Measurements from ENCODE around the gene UVRAG. TPM values are rescaled to one million over a fixed set of nuclear protein-coding genes. Genes with fewer than 3 reads are reported as not detected.
A peak's percentile ranks its signal among the peaks of the same experiment; 100 is the strongest.

Gene UVRAG
- total and polyA plus RNA-seq, 4 donors = 8.7 to 53.2 (median 18.3) TPM

DNA sequence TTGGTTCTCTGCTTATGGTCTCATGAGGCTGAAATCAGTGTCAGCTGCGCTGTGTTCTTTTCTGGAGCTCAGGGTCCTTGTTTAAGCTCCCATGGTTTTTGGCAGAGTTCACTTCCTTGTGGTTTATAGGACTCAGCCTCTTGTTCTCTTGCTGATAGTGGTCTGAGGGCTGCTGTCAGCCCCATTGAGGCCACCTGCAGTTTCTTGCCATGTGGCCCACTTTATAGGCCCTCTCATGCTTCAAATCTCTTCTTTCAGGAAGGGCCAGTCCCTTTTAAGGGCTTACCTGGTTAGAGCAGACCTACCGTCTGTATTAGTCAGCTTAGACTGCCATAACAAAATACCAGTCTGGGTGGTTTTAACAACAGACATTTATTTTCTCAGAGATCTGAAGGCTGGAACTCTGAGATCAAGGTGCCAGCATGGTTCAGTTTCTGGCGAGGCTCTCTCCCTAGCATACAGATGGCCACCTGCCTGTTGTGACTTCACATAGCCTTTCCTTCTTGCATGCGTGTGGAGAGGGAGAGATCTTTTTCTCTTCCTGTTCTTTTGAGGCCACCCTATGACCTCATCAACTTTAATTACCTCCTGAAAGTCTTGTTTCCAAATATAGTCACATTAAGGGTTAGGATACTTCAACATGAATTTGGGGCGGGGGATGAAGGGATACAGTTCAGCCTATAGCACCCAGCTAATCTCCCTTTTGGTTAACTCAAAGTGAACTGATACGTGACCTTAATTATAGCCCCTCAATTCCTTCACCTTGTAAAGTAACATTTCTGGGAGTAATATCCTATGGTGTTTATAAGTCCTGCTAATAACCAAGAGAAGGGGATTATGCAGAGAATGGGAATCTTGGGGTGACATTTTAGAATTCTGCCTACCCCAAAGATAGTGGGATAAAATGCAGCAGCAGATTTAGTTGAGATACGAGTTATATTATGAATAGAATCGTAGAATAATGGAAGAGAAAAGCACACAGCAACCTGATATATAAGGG, 131.8 kb downstream of the UVRAG start:
- WGBS, 2 donors = 68 to 74% methylated on average over 8 of the region's 8 CpGs
- H3K9me3 ChIP-seq (ENCODE audit: control insufficient read depth in 4 of 4, insufficient read depth in 3 of 4, low read length in 3 of 4) = no peaks in the 10 kb centered on the region
- ATAC-seq (ENCODE audit: insufficient read depth, low FRiP score) (no peak), DNase-seq (peak; percentile 21 to 79 (median 49))
- H3K27me3 ChIP-seq (ENCODE audit: control insufficient read depth in 3 of 3, insufficient read depth in 3 of 3, low read length in 2 of 3) = no peaks in the 10 kb centered on the region
- peaks cover 3 to 28% (median 10%) of the 10 kb centered on the region in 5 donors for H3K4me1 ChIP-seq (ENCODE audit: control insufficient read depth in 5 of 5, insufficient read depth in 5 of 5, low read length in 5 of 5)
- H3K4me3 ChIP-seq = no peak overlapping the region
- H3K9ac ChIP-seq (ENCODE audit: insufficient read depth in 1 of 2, low read length in 2 of 2) = peak overlapping the region in 1 of 2 donors; percentile 6
- TF ChIP-seq, protein P1, sequence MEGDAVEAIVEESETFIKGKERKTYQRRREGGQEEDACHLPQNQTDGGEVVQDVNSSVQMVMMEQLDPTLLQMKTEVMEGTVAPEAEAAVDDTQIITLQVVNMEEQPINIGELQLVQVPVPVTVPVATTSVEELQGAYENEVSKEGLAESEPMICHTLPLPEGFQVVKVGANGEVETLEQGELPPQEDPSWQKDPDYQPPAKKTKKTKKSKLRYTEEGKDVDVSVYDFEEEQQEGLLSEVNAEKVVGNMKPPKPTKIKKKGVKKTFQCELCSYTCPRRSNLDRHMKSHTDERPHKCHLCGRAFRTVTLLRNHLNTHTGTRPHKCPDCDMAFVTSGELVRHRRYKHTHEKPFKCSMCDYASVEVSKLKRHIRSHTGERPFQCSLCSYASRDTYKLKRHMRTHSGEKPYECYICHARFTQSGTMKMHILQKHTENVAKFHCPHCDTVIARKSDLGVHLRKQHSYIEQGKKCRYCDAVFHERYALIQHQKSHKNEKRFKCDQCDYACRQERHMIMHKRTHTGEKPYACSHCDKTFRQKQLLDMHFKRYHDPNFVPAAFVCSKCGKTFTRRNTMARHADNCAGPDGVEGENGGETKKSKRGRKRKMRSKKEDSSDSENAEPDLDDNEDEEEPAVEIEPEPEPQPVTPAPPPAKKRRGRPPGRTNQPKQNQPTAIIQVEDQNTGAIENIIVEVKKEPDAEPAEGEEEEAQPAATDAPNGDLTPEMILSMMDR (IDR thresholded peaks at IDR 0.05; ENCODE audit: control extremely low read depth, extremely low read depth) = no peak
- no peaks in the 10 kb centered on the region for H3K36me3 ChIP-seq (ENCODE audit: control insufficient read depth in 4 of 4, insufficient read depth in 4 of 4, low read length in 4 of 4)
- H3K27ac ChIP-seq (ENCODE audit: low read depth in 1 of 2, low read length in 1 of 2) = no peak overlapping the region

DNA sequence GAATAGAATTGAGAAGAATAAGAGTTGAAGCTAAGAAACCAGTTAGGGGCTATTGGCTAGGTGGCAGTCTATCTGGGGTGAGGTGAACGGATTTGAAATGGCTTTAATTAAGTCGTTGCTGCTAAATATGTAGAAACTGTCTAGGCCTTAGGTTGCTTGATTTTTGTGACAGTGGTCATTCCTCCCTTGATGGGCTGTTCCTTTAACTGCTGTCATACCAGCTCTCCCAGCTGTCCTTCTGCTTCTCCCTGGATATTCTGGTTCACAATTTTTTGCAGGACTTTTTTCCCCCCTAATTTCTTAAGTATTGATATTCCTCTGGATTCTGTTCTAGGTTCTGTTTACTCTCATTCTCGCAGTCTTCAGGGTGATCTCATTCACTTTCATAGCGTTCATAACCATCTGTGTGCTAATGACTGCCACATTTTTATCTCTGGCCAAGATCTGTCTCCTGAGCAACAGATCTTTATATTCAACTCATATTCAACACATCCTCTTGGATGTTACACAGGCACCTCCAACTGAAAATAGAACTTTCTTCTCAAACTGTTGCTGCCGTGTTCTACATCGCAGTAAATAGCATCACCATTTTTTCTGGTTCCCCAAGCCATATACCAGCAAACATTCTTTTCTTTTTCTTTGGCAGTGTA, 134.1 kb downstream of the UVRAG start:
- DNase-seq (no peak), ATAC-seq (ENCODE audit: insufficient read depth, low FRiP score) (no peak)
- H3K9ac ChIP-seq (ENCODE audit: insufficient read depth in 1 of 2, low read length in 2 of 2) = no peak overlapping the region
- no peaks in the 10 kb centered on the region for H3K36me3 ChIP-seq (ENCODE audit: control insufficient read depth in 4 of 4, insufficient read depth in 4 of 4, low read length in 4 of 4)
- H3K27me3 ChIP-seq (ENCODE audit: control insufficient read depth in 3 of 3, insufficient read depth in 3 of 3, low read length in 2 of 3) = no peaks in the 10 kb centered on the region
- WGBS, 2 donors = 78 to 81% methylated on average over 6 of the region's 6 CpGs
- no peak overlapping the region for H3K4me3 ChIP-seq
- H3K4me1 ChIP-seq (ENCODE audit: control insufficient read depth in 5 of 5, insufficient read depth in 5 of 5, low read length in 5 of 5) = peaks cover 3 to 22% (median 10%) of the 10 kb centered on the region in 5 donors
- TF ChIP-seq, protein P1 (IDR thresholded peaks at IDR 0.05; ENCODE audit: control extremely low read depth, extremely low read depth) = no peak
- no peaks in the 10 kb centered on the region for H3K9me3 ChIP-seq (ENCODE audit: control insufficient read depth in 4 of 4, insufficient read depth in 3 of 4, low read length in 3 of 4)
- H3K27ac ChIP-seq (ENCODE audit: low read depth in 1 of 2, low read length in 1 of 2) = no peak overlapping the region

DNA sequence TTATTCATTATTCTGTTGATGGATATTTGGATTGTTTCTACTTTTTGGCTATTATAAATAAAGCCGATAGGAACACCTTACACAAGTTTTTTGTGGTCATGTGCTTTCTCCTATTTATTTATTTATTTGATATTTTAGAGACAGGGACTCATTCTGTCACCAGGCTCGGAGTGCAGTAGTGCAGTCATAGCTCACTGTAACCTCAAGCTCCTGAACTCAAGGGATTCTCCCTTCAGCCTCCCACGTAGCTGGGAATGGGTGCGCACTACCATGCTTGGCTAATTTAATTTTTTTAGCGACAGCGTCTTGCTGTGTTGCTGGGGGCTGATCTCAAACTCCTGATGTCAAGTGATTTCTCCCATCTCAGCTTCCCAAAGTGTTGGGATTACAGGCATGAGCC, 135.1 kb downstream of the UVRAG start:
- no peak overlapping the region for H3K9ac ChIP-seq (ENCODE audit: insufficient read depth in 1 of 2, low read length in 2 of 2)
- H3K4me3 ChIP-seq = no peak overlapping the region
- peaks cover 3 to 20% (median 10%) of the 10 kb centered on the region in 5 donors for H3K4me1 ChIP-seq (ENCODE audit: control insufficient read depth in 5 of 5, insufficient read depth in 5 of 5, low read length in 5 of 5)
- DNase-seq (no peak), ATAC-seq (ENCODE audit: insufficient read depth, low FRiP score) (no peak)
- H3K9me3 ChIP-seq (ENCODE audit: control insufficient read depth in 4 of 4, insufficient read depth in 3 of 4, low read length in 3 of 4) = no peaks in the 10 kb centered on the region
- H3K27me3 ChIP-seq (ENCODE audit: control insufficient read depth in 3 of 3, insufficient read depth in 3 of 3, low read length in 2 of 3) = no peaks in the 10 kb centered on the region
- H3K36me3 ChIP-seq (ENCODE audit: control insufficient read depth in 4 of 4, insufficient read depth in 4 of 4, low read length in 4 of 4) = no peaks in the 10 kb centered on the region
- WGBS, 2 donors = 93 to 98% methylated on average over 6 of the region's 6 CpGs
- TF ChIP-seq, protein P1 (IDR thresholded peaks at IDR 0.05; ENCODE audit: control extremely low read depth, extremely low read depth) = no peak
- H3K27ac ChIP-seq (ENCODE audit: low read depth in 1 of 2, low read length in 1 of 2) = no peak overlapping the region

Measured in lung (tissue), 12 donors.